Ovary (tissue), 9 donors: Measurements from ENCODE around the gene ERICH6B. TPM values are rescaled to one million over a fixed set of nuclear protein-coding genes. Genes with fewer than 3 reads are reported as not detected.

Source experiments
- DNase-seq, 5 donors: peaks; one replicate each; pipeline ENCODE4 v3.0.0-alpha.2; 2019 to 2020
- H3K27ac ChIP-seq, 2 donors: fragments of 200-600 bp; one replicate each; pipeline versions ENCODE4 v1.5.1 to v1.8.0; 2019 to 2022
- H3K27me3 ChIP-seq: fragments of 200-600 bp; one replicate; pipeline ENCODE4 v1.8.0; 2022
- H3K36me3 ChIP-seq: fragments of 200-600 bp; sonication (generic); one replicate; pipeline ENCODE4 v1.5.1; 2019
- H3K4me1 ChIP-seq: one replicate; pipeline ENCODE4 v1.8.1; 2013; ENCODE audit warnings: mild to moderate bottlenecking, moderate library complexity; ENCODE audit not compliant: insufficient read depth
- H3K4me3 ChIP-seq: fragments of 200-600 bp; sonication (generic); one replicate; pipeline ENCODE4 v1.5.1; 2017
- H3K9me3 ChIP-seq, 2 donors: fragments of 200-600 bp in 1 of 2; sonication (generic) in 1 of 2; one replicate each; pipeline versions ENCODE4 v1.5.1 to v1.8.1; 2013 to 2019; ENCODE audit warnings: mild to moderate bottlenecking in 1 of 2, moderate library complexity in 1 of 2
- EP300 ChIP-seq: sonication (generic); formaldehyde crosslinking; IDR thresholded peaks from one replicate; pipeline ENCODE4 v1.6.1; 2017; ENCODE audit warnings: antibody characterized with exemption
- POLR2A ChIP-seq: fragments of 450-650 bp; IDR thresholded peaks from one replicate; pipeline ENCODE4 v1.6.1; 2017; ENCODE audit warnings: antibody characterized with exemption, mild to moderate bottlenecking, moderate library complexity
- whole genome bisulfite sequencing, 3 donors: extraction: QIAGEN DNeasy Blood & Tissue Kit in 1 of 3; methylation state at CpG; one replicate each; pipeline versions ENCODE4 v1.1.5 to v1.1.7; 2013 to 2017; 5-methylcytosine and 5-hydroxymethylcytosine counted together
- intact Hi-C, 4 donors: fragments of 100-400 bp; cut with DNase I; formaldehyde crosslinking; loops; one replicate each; pipeline versions ENCODE4 v1.11.0 to v1.15.1; 2022 to 2023
- polyA plus RNA-seq, 2 donors: library from polyadenylated mRNA; stranded (reverse); fragments of 200-250 nt in 1 of 2; fragments of 350-450 nt in 1 of 2; fragmentation: Illumina TruSeq in 1 of 2; extraction: RNeasy Lipid Tissue Mini Kit (QIAGEN cat#74804) in 1 of 2; gene quantifications; one replicate each; pipeline ENCODE4 v1.2.3, GENCODE V29; 2013 to 2014
- total RNA-seq, 7 donors: library from RNA; depleted of rRNA in 2 of 7; stranded (reverse); fragments of >200 nt in 2 of 7; fragmentation: NEBNext Ultra II Directional in 3 of 7; extraction: Animal tissue kit (Norgen Biotek cat#: 25700) in 3 of 7; gene quantifications; one replicate each; pipeline versions ENCODE4 v1.1.0 to v1.2.4, GENCODE V29; 2016 to 2023
- TF ChIP-seq, protein P1 (sequence below), 3 donors: fragments of 450-650 bp in 2 of 3; fragments of 200-600 bp in 1 of 3; IDR thresholded peaks; one replicate each; pipeline versions ENCODE4 v1.5.1 to v1.8.0; 2016 to 2022; ENCODE audit warnings: antibody characterized with exemption in 3 of 3, mild to moderate bottlenecking in 1 of 3
- donor health status: DM: no; HTN: no; CAD: no; lungs with moderate emphysema.
- donor health status: DM: no; HTN: no; CAD: no.
- donor health status: Bipolar disorder and iron deficiency.
- donor health status: DM: yes; HTN: yes; CAD: no.
- donor health status: DM: no; HTN: no; CAD: no.
- donor health status: DM: yes; HTN: yes; CAD: no.

The ERICH6B gene
- total and polyA plus RNA-seq, 9 donors, result not detected

- H3K9me3 ChIP-seq, result no peaks in the 10 kb centered on the region
- TF ChIP-seq, protein P1, sequence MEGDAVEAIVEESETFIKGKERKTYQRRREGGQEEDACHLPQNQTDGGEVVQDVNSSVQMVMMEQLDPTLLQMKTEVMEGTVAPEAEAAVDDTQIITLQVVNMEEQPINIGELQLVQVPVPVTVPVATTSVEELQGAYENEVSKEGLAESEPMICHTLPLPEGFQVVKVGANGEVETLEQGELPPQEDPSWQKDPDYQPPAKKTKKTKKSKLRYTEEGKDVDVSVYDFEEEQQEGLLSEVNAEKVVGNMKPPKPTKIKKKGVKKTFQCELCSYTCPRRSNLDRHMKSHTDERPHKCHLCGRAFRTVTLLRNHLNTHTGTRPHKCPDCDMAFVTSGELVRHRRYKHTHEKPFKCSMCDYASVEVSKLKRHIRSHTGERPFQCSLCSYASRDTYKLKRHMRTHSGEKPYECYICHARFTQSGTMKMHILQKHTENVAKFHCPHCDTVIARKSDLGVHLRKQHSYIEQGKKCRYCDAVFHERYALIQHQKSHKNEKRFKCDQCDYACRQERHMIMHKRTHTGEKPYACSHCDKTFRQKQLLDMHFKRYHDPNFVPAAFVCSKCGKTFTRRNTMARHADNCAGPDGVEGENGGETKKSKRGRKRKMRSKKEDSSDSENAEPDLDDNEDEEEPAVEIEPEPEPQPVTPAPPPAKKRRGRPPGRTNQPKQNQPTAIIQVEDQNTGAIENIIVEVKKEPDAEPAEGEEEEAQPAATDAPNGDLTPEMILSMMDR (IDR thresholded peaks at IDR 0.05), result no peak
- TF ChIP-seq POLR2A (no peak), EP300 (no peak)
- no peak for DNase-seq
- H3K27ac ChIP-seq, result no peak overlapping the region
- WGBS, 3 donors, result 41 to 50% (median 42%) methylated on average over 2 of the region's 2 CpGs
- H3K4me1 ChIP-seq, result no peaks in the 10 kb centered on the region
- H3K27me3 ChIP-seq, result no peaks in the 10 kb centered on the region
- intact Hi-C loops, result no loop called here
- H3K36me3 ChIP-seq, result no peaks in the 10 kb centered on the region
- no peak overlapping the region for H3K4me3 ChIP-seq
Measured at GRCh38 chr13:45595965-45596364, 19.6 kb downstream of the ERICH6B start.

DNA sequence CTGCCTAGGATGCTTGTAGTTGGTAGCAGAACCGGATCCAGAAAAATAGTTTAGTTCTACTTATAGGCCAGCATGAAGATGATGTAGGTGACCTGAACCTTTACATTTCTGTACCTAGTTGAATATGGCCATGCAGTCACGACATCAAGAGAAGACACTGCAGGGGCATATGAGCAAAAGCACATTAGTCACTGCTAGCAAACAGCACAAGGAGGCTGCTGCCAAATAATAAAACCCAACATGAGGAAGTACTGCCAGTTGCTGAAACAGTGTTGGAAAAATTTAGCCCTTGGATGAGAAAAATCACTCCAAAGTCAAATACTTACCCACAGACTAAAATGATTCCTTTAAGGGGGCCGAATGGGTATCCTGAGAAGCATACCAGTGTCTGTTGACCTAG, 20.8 kb downstream of the ERICH6B start:
- intact Hi-C loops, result no loop called here
- WGBS, 3 donors, result 42 to 54% (median 46%) methylated on average over 3 of the region's 3 CpGs
- Histone ChIP-seq H3K4me1 (no peaks in the 10 kb centered on the region), H3K27ac (no peak overlapping the region), H3K4me3 (no peak overlapping the region), H3K27me3 (no peaks in the 10 kb centered on the region), H3K36me3 (no peaks in the 10 kb centered on the region), H3K9me3 (no peaks in the 10 kb centered on the region)
- no peak for DNase-seq
- TF ChIP-seq, protein P1 (IDR thresholded peaks at IDR 0.05), result no peak
- no peak for TF ChIP-seq POLR2A
- no peak for TF ChIP-seq EP300

DNA sequence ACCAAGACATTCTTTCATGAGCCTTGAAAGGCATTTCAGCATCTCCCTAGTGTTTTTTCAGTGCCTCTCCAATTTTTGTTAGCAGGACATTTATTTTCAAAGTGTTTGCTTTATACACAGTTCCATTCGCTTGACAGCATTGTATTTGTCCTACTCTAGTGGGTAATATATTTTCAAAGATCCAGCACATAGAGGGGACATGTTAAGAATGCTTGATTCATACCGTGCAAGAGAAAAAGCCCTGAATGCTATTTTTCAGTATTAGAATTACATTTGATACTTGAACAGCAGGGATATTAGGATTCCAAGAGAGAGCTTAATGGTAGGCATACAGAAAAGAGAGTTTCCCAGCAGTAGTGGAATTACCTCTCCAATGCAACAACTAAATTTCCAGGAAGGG, 21.3 kb downstream of the ERICH6B start:
- no peaks in the 10 kb centered on the region for H3K4me1 ChIP-seq
- H3K27me3 ChIP-seq, result no peaks in the 10 kb centered on the region
- intact Hi-C loops, result no loop called here
- no peak overlapping the region for H3K4me3 ChIP-seq
- H3K27ac ChIP-seq, result no peak overlapping the region
- no peaks in the 10 kb centered on the region for H3K36me3 ChIP-seq
- no peaks in the 10 kb centered on the region for H3K9me3 ChIP-seq
- DNase-seq, result no peak
- TF ChIP-seq EP300 (no peak), POLR2A (no peak)
- TF ChIP-seq, protein P1 (IDR thresholded peaks at IDR 0.05), result no peak
- 69 to 75% (median 70%) methylated on average over 2 of the region's 2 CpGs for WGBS, 3 donors

- Histone ChIP-seq H3K36me3 (no peaks in the 10 kb centered on the region), H3K9me3 (no peaks in the 10 kb centered on the region), H3K27me3 (no peaks in the 10 kb centered on the region), H3K4me1 (no peaks in the 10 kb centered on the region), H3K4me3 (no peak overlapping the region), H3K27ac (no peak overlapping the region)
- TF ChIP-seq EP300 (no peak), POLR2A (no peak)
- TF ChIP-seq, protein P1 (IDR thresholded peaks at IDR 0.05), result no peak
- intact Hi-C loops, result no loop called here
- 84 to 88% (median 84%) methylated on average over 2 of the region's 2 CpGs for WGBS, 3 donors
- DNase-seq, result no peak
Measured at GRCh38 chr13:45592758-45593157, 22.8 kb downstream of the ERICH6B start.

GRCh38 chr13:45590066-45590465, 25.5 kb downstream of the ERICH6B start:
- H3K4me3 ChIP-seq, result no peak overlapping the region
- 65 to 72% (median 72%) methylated on average over 4 of the region's 4 CpGs for WGBS, 3 donors
- H3K36me3 ChIP-seq, result no peaks in the 10 kb centered on the region
- no peak for DNase-seq
- no peaks in the 10 kb centered on the region for H3K9me3 ChIP-seq
- H3K27me3 ChIP-seq, result no peaks in the 10 kb centered on the region
- no peaks in the 10 kb centered on the region for H3K4me1 ChIP-seq
- no peak overlapping the region for H3K27ac ChIP-seq
- TF ChIP-seq, protein P1 (IDR thresholded peaks at IDR 0.05), result no peak
- TF ChIP-seq EP300, result no peak
- TF ChIP-seq POLR2A, result no peak
- intact Hi-C loops, result no loop called here
